MM.1S (cell line): ENCODE measurements around the gene SLC44A5.

Experiments
- CTCF ChIP-seq: fragments of 300-600 bp; sonication (generic); IDR thresholded peaks from 2 replicates; pipeline ENCODE4 v1.5.1; 2016; ENCODE audit warnings: antibody characterized with exemption, low read length, mixed read lengths
- EZH2 ChIP-seq: fragments of 300-600 bp; sonication (generic); optimal IDR thresholded peaks from 2 replicates; pipeline ENCODE3; 2017; ENCODE audit warnings: low read depth, mild to moderate bottlenecking, antibody characterized with exemption, low read length, mixed read lengths

- TF ChIP-seq CTCF: no peak
- no peak for TF ChIP-seq EZH2
Observed at GRCh38 chr1:75492011-75492410, 118.9 kb downstream of the SLC44A5 start.
